Right atrium auricular region (tissue), 2 donors: Measurements from ENCODE around the gene ITPKB. TPM values are rescaled to one million over a fixed set of nuclear protein-coding genes. Genes with fewer than 3 reads are reported as not detected.

Source experiments
- DNase-seq: peaks from one replicate; pipeline ENCODE4 v3.0.0-alpha.2; 2019; ENCODE audit warnings: low spot score
- H3K27ac ChIP-seq, 2 donors: fragments of 200-600 bp; sonication (generic); 1 replicate in 1 of 2; 2 replicates in 1 of 2; pipeline ENCODE4 v1.5.1; 2016 to 2019
- H3K27me3 ChIP-seq, 2 donors: fragments of 200-600 bp; sonication (generic); one replicate each; pipeline versions ENCODE4 v1.5.1 to v1.6.0; 2017 to 2019
- H3K36me3 ChIP-seq: fragments of 200-600 bp; sonication (generic); one replicate; pipeline ENCODE4 v1.5.1; 2016
- H3K4me1 ChIP-seq, 2 donors: fragments of 200-600 bp; sonication (generic); one replicate each; pipeline versions ENCODE4 v1.5.1 to v1.6.0; 2017 to 2019
- H3K4me3 ChIP-seq, 2 donors: fragments of 200-600 bp; sonication (generic); 1 replicate in 1 of 2; 2 replicates in 1 of 2; pipeline ENCODE4 v1.5.1; 2017 to 2019; ENCODE audit warnings: mild to moderate bottlenecking in 1 of 2, moderate library complexity in 1 of 2
- H3K9me3 ChIP-seq, 2 donors: fragments of 200-600 bp; sonication (generic); one replicate each; pipeline ENCODE4 v1.5.1; 2019
- total RNA-seq, 2 donors: library from RNA; depleted of rRNA; stranded (reverse); fragments of >200 nt; gene quantifications; one replicate each; pipeline ENCODE4 v1.1.0, GENCODE V29; 2016
- TF ChIP-seq, protein P1 (sequence below), 2 donors: fragments of 200-600 bp; sonication (generic); IDR thresholded peaks; one replicate each; pipeline ENCODE4 v1.5.1; 2019; ENCODE audit warnings: antibody characterized with exemption in 2 of 2

The ITPKB gene
- total RNA-seq, 2 donors from 2014 or later, result 10.8 to 11.0 TPM

DNA sequence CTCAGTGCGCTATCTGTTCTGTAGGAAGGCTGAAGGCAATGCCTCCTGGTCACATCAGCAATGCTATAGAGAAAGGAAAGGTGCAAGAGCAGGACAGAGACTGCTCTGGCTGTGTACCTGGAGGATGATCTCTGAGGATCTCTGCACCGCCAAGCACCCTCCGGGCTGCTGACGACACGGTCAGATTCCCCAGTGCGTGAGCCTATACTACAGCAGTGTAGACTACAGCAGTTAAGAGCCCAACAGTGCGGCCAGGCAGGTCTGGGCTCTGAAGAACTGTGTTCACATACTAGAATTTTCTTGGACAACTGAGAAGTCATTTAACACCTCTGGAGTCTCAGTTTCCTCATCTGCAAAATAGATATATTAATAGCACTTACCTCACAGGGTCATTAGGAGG is 39.9 kb downstream of the ITPKB start:
- DNase-seq, result no peak
- Histone ChIP-seq H3K9me3 (no peaks in the 10 kb centered on the region), H3K4me1 (peaks cover 0 to 51% of the 10 kb centered on the region in 2 donors), H3K4me3 (no peak overlapping the region), H3K27me3 (no peaks in the 10 kb centered on the region), H3K27ac (no peak overlapping the region), H3K36me3 (no peaks in the 10 kb centered on the region)
- TF ChIP-seq, protein P1, sequence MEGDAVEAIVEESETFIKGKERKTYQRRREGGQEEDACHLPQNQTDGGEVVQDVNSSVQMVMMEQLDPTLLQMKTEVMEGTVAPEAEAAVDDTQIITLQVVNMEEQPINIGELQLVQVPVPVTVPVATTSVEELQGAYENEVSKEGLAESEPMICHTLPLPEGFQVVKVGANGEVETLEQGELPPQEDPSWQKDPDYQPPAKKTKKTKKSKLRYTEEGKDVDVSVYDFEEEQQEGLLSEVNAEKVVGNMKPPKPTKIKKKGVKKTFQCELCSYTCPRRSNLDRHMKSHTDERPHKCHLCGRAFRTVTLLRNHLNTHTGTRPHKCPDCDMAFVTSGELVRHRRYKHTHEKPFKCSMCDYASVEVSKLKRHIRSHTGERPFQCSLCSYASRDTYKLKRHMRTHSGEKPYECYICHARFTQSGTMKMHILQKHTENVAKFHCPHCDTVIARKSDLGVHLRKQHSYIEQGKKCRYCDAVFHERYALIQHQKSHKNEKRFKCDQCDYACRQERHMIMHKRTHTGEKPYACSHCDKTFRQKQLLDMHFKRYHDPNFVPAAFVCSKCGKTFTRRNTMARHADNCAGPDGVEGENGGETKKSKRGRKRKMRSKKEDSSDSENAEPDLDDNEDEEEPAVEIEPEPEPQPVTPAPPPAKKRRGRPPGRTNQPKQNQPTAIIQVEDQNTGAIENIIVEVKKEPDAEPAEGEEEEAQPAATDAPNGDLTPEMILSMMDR (IDR thresholded peaks at IDR 0.05), result no peak

DNA sequence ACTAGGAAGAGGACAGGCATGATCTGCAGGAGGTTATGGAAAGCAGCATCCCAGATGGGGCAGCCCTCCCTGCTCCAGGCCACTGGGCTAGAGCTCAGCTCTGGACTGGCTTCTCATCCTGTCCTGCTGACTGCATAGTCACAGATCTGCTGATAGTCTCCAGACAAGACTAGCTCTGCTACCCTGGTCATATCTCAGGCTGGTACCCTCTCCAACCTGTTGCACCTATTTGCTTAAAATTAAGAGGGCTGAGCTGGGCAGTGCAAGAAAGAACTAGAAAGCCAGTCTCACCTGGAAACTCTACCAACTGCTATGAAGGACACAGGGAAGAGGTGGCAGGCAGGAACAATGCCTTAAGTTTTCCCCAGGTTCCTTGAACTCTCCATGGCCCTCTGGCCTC is 40.4 kb downstream of the ITPKB start:
- Histone ChIP-seq H3K27me3 (no peaks in the 10 kb centered on the region), H3K4me3 (no peak overlapping the region), H3K4me1 (peaks cover 0 to 52% of the 10 kb centered on the region in 2 donors), H3K27ac (no peak overlapping the region), H3K36me3 (no peaks in the 10 kb centered on the region), H3K9me3 (no peaks in the 10 kb centered on the region)
- TF ChIP-seq, protein P1 (IDR thresholded peaks at IDR 0.05), result no peak
- no peak for DNase-seq

DNA sequence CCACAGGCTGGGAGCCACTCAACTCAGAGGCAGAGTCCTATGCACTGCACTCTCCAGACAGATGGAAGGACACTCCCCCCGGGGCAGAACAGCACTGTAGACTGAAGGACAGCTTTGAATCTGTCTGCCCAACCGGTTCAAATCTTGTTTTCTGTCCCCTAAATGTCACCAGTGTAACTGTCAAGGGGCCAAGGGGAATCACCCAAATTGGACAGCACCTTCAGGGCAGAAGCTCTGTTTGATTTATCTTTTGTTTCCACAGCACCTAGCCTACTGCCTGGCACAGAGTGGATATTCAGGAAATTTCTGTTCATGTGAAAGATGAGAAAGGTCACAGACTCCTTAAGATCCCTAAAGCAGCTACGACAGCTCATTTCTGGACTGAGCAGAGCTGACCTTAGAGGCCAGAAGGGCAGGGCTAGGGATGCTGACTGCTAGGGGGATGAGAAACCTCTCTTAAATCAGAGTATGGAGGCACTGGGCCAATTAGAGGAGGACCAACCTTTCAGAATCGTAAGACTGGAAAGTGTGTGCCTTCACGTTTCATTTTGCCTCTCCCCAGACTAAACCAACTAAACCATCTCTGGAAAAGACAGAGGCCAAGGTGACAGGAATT is 41.0 kb downstream of the ITPKB start:
- Histone ChIP-seq H3K4me3 (no peak overlapping the region), H3K36me3 (no peaks in the 10 kb centered on the region), H3K4me1 (peaks cover 0 to 57% of the 10 kb centered on the region in 2 donors), H3K27ac (peak overlapping the region in 1 of 2 donors; percentile 31), H3K27me3 (no peaks in the 10 kb centered on the region), H3K9me3 (no peaks in the 10 kb centered on the region)
- TF ChIP-seq, protein P1 (IDR thresholded peaks at IDR 0.05), result no peak
- DNase-seq, result no peak

DNA sequence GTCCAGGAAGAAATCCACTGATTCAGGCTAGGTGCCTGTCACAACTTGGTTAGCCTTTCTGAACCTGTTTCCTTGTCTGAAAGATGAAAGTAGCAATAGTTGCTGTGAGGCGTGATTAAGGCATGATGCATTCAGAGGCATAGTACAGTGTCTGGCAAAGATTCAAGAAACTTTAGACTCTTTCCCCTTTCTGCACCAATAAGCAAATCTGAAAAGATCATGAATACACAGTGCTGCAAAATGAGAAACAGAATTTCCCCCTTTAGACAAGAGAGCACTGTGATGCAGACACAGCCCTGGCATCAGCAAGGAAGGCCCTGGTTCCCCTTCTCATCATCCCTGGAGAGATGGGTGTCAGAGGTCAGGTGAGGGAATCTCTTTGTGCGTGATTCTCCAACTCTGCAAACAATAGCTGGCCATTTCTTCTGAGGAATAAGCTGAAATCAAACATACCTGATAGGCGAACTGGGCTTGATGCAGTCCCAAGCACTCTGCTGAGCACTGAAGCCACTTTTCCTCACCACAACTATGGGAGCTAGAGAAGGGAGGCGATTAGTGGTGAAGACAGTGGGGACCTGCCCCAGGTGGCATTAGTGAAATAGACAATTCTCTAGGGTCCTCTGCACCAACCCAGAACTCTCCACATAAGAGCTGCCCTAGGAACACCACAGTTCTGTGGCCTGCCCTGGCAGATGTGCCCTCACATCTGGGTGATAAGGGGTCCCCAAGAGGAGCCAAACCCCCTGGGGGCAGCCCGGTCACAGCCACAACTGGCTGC is 41.7 kb downstream of the ITPKB start:
- H3K4me3 ChIP-seq, result no peak overlapping the region
- H3K27ac ChIP-seq, result peak overlapping the region in 1 of 2 donors; percentile 31
- no peaks in the 10 kb centered on the region for H3K9me3 ChIP-seq
- TF ChIP-seq, protein P1 (IDR thresholded peaks at IDR 0.05), result no peak
- no peaks in the 10 kb centered on the region for H3K36me3 ChIP-seq
- no peaks in the 10 kb centered on the region for H3K27me3 ChIP-seq
- peaks cover 0 to 55% of the 10 kb centered on the region in 2 donors for H3K4me1 ChIP-seq
- no peak for DNase-seq

DNA sequence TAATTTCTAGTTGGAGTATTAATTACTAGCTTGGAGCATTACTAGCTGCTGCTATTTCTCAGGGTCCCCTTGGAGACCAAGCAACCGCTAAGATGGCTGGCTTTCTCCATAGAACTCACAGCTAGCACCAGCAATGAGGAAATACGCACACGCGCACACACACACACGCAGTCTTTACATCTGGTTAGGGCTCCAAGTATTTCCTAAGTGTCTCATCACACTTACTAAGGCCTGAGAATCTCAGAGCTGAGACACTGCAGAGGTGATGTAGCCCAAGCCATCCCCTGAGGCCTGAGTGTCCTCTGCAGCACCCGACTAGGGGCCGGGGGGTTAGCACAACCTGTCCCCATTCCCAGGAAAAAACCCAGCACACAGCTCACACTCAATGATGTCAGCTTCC is 42.5 kb downstream of the ITPKB start:
- Histone ChIP-seq H3K4me1 (peaks cover 0 to 55% of the 10 kb centered on the region in 2 donors), H3K27ac (peak overlapping the region in 1 of 2 donors; percentile 31), H3K27me3 (no peaks in the 10 kb centered on the region), H3K4me3 (no peak overlapping the region), H3K9me3 (no peaks in the 10 kb centered on the region), H3K36me3 (no peaks in the 10 kb centered on the region)
- TF ChIP-seq, protein P1 (IDR thresholded peaks at IDR 0.05), result no peak
- no peak for DNase-seq
